ENCODE measurements around the gene ZNF280B.
"Not testable (repeated sequence)": the region's sequence is repeated elsewhere in the genome, so short reads cannot be mapped to it uniquely, and the experiment has no call there.

The ZNF280B gene

GRCh38 chr22:22506736-22507135 is 1.8 kb downstream of the ZNF280B start:
- no peak for DNase-seq

DNA sequence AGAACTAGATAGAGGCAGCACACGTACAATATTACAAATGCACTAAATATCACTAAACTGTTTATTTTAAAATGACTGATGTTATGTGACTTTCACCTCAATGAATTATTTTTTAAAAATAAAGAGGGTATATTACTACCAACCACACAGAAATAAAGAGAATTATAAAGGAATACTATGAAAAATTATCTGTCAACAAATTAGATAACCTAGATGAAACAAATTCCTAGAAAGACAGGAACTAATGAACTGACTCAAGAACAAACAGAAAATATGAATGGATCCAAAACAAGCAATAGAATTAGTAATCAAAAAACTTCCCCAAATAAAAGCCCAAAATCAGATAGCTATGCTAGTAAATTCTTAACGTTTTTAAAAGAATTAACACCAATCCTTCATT is 10.3 kb downstream of the ZNF280B start:
- no peak for DNase-seq

- DNase-seq = not testable (repeated sequence)
Measured at GRCh38 chr22:22491589-22491988, 17.0 kb downstream of the ZNF280B start.

GRCh38 chr22:22488736-22489135 is 19.8 kb downstream of the ZNF280B start:
- DNase-seq = no peak

DNA sequence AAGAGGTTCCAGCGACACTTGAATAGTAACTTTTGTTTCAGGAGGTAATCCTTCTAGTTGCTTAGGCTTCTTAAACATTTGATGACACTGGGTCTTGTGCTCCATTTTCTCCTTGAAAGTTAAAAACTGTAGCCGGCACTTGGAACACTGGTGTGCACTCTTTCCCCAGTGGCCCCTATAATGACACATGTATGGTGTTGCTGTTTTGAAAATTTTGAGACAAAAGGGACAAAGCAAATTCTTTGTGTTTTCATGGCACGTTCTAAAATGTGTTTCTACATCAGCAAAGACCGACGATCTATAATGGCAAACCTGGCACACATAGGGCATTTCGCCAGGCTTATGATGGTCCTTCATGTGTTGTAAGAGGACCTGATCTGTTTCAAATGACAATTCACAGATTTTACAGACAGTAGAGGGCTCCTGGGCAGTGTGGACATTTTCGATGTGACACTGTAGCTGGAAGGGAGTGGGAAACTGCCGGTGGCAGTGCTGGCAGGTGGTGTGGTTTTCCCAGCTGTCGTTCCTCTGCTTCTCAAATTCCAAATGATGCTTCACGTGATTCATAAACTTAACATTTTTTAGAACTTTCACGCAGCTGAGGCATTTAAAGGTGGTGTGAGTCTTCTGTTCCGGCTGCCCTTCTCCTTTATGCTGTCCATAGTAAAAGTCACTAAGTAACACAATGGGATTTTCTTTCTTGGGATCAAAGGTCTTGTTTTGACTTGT is 20.5 kb downstream of the ZNF280B start:
- DNase-seq = no peak

GRCh38 chr22:22487059-22487458 is 21.5 kb downstream of the ZNF280B start:
- DNase-seq = no peak

- no peak for DNase-seq
Measured at GRCh38 chr22:22486132-22486899, 22.2 kb downstream of the ZNF280B start.

- no peak for DNase-seq
Measured at GRCh38 chr22:22485524-22485923, 23.0 kb downstream of the ZNF280B start.

DNA sequence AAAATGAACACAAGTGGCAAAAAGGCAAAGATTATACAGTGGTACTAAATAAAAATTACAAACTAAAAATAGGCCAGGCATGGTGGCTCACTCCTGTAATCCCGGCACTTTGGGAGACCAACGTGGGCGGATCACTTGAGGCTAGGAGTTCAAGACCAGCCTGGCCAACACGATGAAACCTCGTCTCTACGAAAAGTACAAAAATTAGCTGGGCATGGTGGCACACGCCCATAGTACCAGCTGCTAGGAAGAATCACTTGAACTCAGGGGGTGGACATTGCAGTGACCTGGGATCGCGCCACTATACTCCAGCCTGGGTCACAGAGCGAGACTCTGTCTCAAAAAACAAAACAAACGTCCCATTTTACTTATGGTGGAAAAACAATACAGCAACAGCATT is 24.5 kb downstream of the ZNF280B start:
- no peak for DNase-seq

GRCh38 chr22:22480940-22481339 is 27.6 kb downstream of the ZNF280B start:
- no peak for DNase-seq

GRCh38 chr22:22479999-22480532 is 28.5 kb downstream of the ZNF280B start:
- no peak for DNase-seq

DNA sequence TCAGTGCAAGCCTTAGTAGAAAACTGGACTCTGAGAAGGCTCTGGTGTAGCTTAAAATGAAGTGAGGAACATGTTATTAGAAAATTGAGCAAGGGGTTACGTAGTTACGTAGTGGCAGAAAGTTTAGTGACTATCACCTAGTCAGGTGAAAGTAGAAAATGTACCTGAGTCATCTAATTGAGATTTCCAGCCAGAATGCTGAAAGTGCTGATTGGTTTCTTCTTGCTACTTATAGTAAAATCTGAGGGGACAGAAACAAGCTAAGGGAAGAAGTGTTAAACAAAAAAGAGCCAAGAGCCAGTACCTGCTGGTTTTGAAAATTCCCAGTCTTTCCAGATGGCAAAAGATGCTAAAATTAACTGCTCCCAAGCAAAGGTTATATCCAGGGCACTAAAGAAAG is 29.4 kb downstream of the ZNF280B start:
- no peak for DNase-seq

- DNase-seq = no peak
Measured at GRCh38 chr22:22478470-22478869, 30.1 kb downstream of the ZNF280B start.

GRCh38 chr22:22474733-22475132 is 33.8 kb downstream of the ZNF280B start:
- no peak for DNase-seq

DNA sequence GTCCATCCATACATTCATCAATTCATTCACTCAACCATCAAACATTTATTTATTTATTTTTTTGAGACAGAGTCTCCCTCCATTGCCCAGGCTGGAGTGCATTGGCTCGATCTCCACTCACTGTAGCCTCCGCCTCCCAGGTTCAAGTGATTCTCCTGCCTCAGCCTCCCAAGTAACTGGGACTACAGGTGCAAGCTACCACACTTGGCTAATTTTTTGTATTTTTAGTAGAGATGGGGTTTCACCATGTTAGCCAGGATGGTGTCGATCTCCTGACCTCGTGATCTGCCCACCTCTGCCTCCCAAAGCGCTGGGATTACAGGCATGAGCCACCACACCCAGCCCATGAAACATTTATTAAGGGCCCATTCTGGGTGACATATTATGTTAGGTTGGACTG is 37.4 kb downstream of the ZNF280B start:
- DNase-seq = not testable (repeated sequence)

DNA sequence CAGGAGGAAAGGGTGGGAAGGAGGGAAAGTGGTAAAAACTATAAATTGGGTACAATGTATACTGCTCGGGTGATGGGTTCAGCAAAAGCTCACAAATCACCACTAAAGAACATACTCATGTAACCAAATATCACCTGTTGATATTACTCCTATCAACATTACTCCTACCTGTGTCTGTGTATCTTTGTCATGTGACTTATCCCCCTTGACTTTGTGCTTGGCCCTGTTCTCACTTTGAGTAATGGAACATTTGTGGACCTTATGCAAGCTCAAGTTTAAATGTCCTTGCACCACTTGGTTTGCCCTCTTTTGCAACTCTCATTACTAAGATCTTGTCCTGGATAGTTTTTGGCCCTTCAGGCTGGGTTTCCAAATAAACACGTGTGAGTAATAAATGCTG is 39.0 kb downstream of the ZNF280B start:
- no peak for DNase-seq

GRCh38 chr22:22468794-22469469 is 39.6 kb downstream of the ZNF280B start:
- not testable (repeated sequence) for DNase-seq

DNA sequence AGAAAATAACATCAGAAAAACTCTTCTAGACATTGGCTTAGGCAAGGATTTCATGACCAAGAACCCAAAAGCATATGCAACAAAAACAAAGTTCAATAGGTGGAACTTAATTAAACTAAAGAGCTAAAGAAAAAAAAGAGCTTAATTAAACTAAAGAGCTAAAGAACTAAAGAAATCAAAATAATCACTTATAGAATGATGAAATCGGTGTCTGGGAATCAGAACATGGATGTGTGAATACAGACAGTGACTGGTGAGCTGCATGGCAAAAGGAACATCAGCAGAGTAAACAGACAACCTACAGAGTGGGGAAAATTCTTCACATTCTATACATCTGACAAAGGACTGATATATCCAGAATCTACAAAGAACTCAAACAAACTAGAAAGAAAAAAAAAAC is 41.4 kb downstream of the ZNF280B start:
- DNase-seq = no peak

- no peak for DNase-seq
Measured at GRCh38 chr22:22465782-22466181, 42.8 kb downstream of the ZNF280B start.

GRCh38 chr22:22465094-22465602 is 43.4 kb downstream of the ZNF280B start:
- DNase-seq = no peak

DNA sequence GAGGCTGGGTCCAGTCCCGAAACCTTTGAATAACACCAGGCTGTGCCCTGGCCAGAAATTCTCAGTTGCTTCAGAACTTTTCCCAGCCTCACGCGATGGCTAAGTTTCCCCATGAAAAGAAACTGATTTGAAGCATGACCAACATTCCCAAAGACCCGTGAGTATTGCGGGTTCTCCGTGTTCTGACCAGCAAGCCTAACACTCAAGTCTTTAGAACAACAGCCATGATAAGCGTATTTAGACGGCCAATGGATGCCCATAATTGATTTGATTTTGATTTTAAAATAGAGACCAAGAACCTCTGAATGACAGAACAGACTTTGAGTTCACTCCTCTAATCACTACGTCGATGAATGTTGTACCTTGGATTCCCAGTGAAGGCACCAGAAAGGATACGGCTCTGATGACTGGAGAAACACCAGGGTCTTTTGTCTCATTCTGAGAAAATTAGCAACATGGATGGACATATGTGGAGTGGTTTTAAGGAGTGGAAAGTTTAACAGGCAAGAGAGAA is 43.9 kb downstream of the ZNF280B start:
- DNase-seq = no peak

DNA sequence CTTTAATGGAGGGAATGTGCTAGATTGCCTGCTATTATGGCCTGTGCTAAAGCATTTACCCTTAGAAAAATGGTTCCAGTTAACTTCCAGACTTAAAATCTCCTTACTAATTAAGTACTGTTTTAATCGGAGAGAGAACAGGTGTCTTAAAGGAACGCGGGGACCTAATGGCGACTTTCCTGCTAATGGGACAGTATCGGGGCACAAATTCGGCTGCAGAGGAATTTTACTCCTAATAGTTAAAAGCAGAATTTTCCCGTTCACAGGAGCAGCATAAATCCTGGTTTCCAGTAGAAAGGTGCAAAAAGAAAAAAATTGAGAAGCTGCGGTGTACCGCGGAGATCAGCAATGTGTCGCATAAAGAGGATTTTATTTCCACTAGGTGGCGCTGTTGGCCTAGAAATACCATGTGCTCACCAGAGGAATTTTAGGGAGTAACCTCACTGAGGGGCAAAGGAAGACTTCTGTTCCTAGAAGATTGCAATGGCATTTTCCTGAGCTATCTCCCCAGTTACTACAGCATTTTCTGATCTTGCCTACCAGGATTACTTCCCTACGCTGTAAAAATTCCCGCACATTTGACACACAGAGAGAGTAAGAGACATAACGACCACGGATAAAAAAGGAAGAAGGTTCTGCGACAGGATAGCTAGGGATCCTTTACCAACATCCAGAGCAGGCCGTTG is 44.5 kb downstream of the ZNF280B start:
- DNase-seq = peak; percentile 25

All from NCI-H748 treated with DMSO at 0.1 percent for 48 hours (cell line).